ENCODE data around the gene CDHR1. TPM values are rescaled to one million over a fixed set of nuclear protein-coding genes. Genes with fewer than 3 reads are reported as not detected.
"Not testable (repeated sequence)": the region's sequence is repeated elsewhere in the genome, so short reads cannot be mapped to it uniquely, and the experiment has no call there.

Gene CDHR1
- total RNA-seq, 1 donor from 2014 or later: 0.96 TPM

GRCh38 chr10:84176836-84177474 is 17.4 kb upstream of the CDHR1 start:
- DNase-seq (ENCODE audit: low spot score, unreplicated experiment): no peak
- no peak overlapping the region for H3K27ac Mint-ChIP-seq
- no peaks in the 10 kb centered on the region for H3K9me3 Mint-ChIP-seq (ENCODE audit: low read depth)
- H3K4me1 Mint-ChIP-seq (ENCODE audit: low read depth): peaks cover 6% of the 10 kb centered on the region
- TF ChIP-seq CTCF (IDR thresholded peaks at IDR 0.05; ENCODE audit: unreplicated experiment): no peak
- no peak overlapping the region for H3K4me3 Mint-ChIP-seq (ENCODE audit: low read depth)
- H3K36me3 Mint-ChIP-seq (ENCODE audit: insufficient read depth): no peaks in the 10 kb centered on the region
- H3K27me3 Mint-ChIP-seq: no peaks in the 10 kb centered on the region

- no peak for DNase-seq (ENCODE audit: low spot score, unreplicated experiment)
- Mint-ChIP-seq H3K9me3 (ENCODE audit: low read depth) (no peaks in the 10 kb centered on the region), H3K36me3 (ENCODE audit: insufficient read depth) (no peaks in the 10 kb centered on the region), H3K4me1 (ENCODE audit: low read depth) (peaks cover 6% of the 10 kb centered on the region), H3K27me3 (no peaks in the 10 kb centered on the region), H3K27ac (no peak overlapping the region), H3K4me3 (ENCODE audit: low read depth) (no peak overlapping the region)
- TF ChIP-seq CTCF (IDR thresholded peaks at IDR 0.05; ENCODE audit: unreplicated experiment): no peak
Measured at GRCh38 chr10:84177541-84178141, 16.7 kb upstream of the CDHR1 start.

- no peak for DNase-seq (ENCODE audit: low spot score, unreplicated experiment)
- H3K9me3 Mint-ChIP-seq (ENCODE audit: low read depth): no peaks in the 10 kb centered on the region
- H3K4me3 Mint-ChIP-seq (ENCODE audit: low read depth): no peak overlapping the region
- H3K36me3 Mint-ChIP-seq (ENCODE audit: insufficient read depth): no peaks in the 10 kb centered on the region
- H3K4me1 Mint-ChIP-seq (ENCODE audit: low read depth): peaks cover 6% of the 10 kb centered on the region
- TF ChIP-seq CTCF (IDR thresholded peaks at IDR 0.05; ENCODE audit: unreplicated experiment): no peak
- no peaks in the 10 kb centered on the region for H3K27me3 Mint-ChIP-seq
- H3K27ac Mint-ChIP-seq: no peak overlapping the region
Measured at GRCh38 chr10:84178160-84178609, 16.2 kb upstream of the CDHR1 start.

- TF ChIP-seq CTCF (IDR thresholded peaks at IDR 0.05; ENCODE audit: unreplicated experiment): no peak
- H3K27me3 Mint-ChIP-seq: no peaks in the 10 kb centered on the region
- peaks cover 6% of the 10 kb centered on the region for H3K4me1 Mint-ChIP-seq (ENCODE audit: low read depth)
- no peaks in the 10 kb centered on the region for H3K36me3 Mint-ChIP-seq (ENCODE audit: insufficient read depth)
- H3K9me3 Mint-ChIP-seq (ENCODE audit: low read depth): no peaks in the 10 kb centered on the region
- no peak overlapping the region for H3K27ac Mint-ChIP-seq
- no peak for DNase-seq (ENCODE audit: low spot score, unreplicated experiment)
- no peak overlapping the region for H3K4me3 Mint-ChIP-seq (ENCODE audit: low read depth)
Measured at GRCh38 chr10:84179059-84179710, 15.2 kb upstream of the CDHR1 start.

GRCh38 chr10:84180386-84180785 is 14.0 kb upstream of the CDHR1 start:
- not testable (repeated sequence) for H3K27me3 Mint-ChIP-seq; H3K4me1 Mint-ChIP-seq (ENCODE audit: low read depth); H3K9me3 Mint-ChIP-seq (ENCODE audit: low read depth); DNase-seq (ENCODE audit: low spot score, unreplicated experiment); H3K27ac Mint-ChIP-seq; H3K4me3 Mint-ChIP-seq (ENCODE audit: low read depth); H3K36me3 Mint-ChIP-seq (ENCODE audit: insufficient read depth)

Data from progenitor cell of endocrine pancreas (in vitro differentiated cells).